Neuronal stem cell (in vitro differentiated cells): ENCODE data around the gene PLD1.

Experiments used
- DNase-seq: peaks from one replicate; pipeline ENCODE4 v3.0.0-alpha.2; 2013; ENCODE audit warnings: low spot score
- H2AFZ ChIP-seq: one replicate; pipeline ENCODE4 v1.6.1; 2013; ENCODE audit warnings: mild to moderate bottlenecking, low read length, inconsistent platforms
- H2AK5ac ChIP-seq: 2 replicates; pipeline ENCODE4 v1.6.1; 2013; ENCODE audit warnings: low read depth, mild to moderate bottlenecking, inconsistent platforms, low read length, moderate library complexity, mixed read lengths
- H2BK120ac ChIP-seq: 2 replicates; pipeline ENCODE4 v1.6.1; 2013; ENCODE audit warnings: low read depth, mild to moderate bottlenecking, inconsistent platforms, low read length, moderate library complexity, mixed read lengths
- H2BK12ac ChIP-seq: one replicate; pipeline ENCODE4 v1.6.1; 2013; ENCODE audit warnings: low read length, inconsistent platforms
- H2BK15ac ChIP-seq: 2 replicates; pipeline ENCODE4 v1.6.1; 2013; ENCODE audit warnings: mild to moderate bottlenecking, low read length, inconsistent platforms, mixed read lengths
- H2BK5ac ChIP-seq: one replicate; pipeline ENCODE4 v1.6.1; 2013; ENCODE audit warnings: inconsistent platforms, mild to moderate bottlenecking, low read length, moderate library complexity
- H3K14ac ChIP-seq: one replicate; pipeline ENCODE4 v1.6.1; 2013; ENCODE audit warnings: low read length, inconsistent platforms
- H3K18ac ChIP-seq: 2 replicates; pipeline ENCODE4 v1.6.1; 2013; ENCODE audit warnings: low read length, inconsistent platforms
- H3K23ac ChIP-seq: 2 replicates; pipeline ENCODE4 v1.6.1; 2013; ENCODE audit warnings: low read depth, mild to moderate bottlenecking, mixed read lengths, low read length, inconsistent platforms; ENCODE audit not compliant: poor library complexity
- H3K27ac ChIP-seq: replicated peaks from 3 replicates; pipeline ENCODE4 v1.5.1; 2013; ENCODE audit warnings: low read length, inconsistent platforms
- H3K27me3 ChIP-seq, 3 experiments: 2 replicates each; pipeline ENCODE4 v1.6.1; 2013; ENCODE audit warnings: low read length in 3 of 3, mild to moderate bottlenecking in 2 of 3, inconsistent platforms in 1 of 3, low read depth in 1 of 3, mixed read lengths in 1 of 3, moderate library complexity in 1 of 3; ENCODE audit not compliant: control insufficient read depth in 3 of 3, insufficient read depth in 3 of 3
- H3K36me3 ChIP-seq, 2 donors: replicated peaks in 1 of 2; 2 replicates each; pipeline ENCODE4 v1.6.1; 2013; ENCODE audit warnings: low read length in 2 of 2; ENCODE audit not compliant: control insufficient read depth in 2 of 2, insufficient read depth in 2 of 2
- H3K4ac ChIP-seq: 2 replicates; pipeline ENCODE4 v1.6.1; 2013; ENCODE audit warnings: inconsistent platforms, mild to moderate bottlenecking, low read length, moderate library complexity
- H3K4me1 ChIP-seq, 2 donors: 1 replicate in 1 of 2; 2 replicates in 1 of 2; pipeline ENCODE4 v1.6.1; 2013; ENCODE audit warnings: low read length in 2 of 2, low read depth in 1 of 2; ENCODE audit not compliant: control insufficient read depth in 2 of 2, insufficient read depth in 1 of 2
- H3K4me2 ChIP-seq: one replicate; pipeline ENCODE4 v1.6.1; 2013; ENCODE audit warnings: mild to moderate bottlenecking, low read length, inconsistent platforms; ENCODE audit not compliant: insufficient read depth, poor library complexity, severe bottlenecking
- H3K4me3 ChIP-seq, 2 donors: 2 replicates each; pipeline ENCODE4 v1.5.1; 2013; ENCODE audit warnings: low read length in 2 of 2, mild to moderate bottlenecking in 2 of 2, inconsistent platforms in 1 of 2, moderate library complexity in 1 of 2
- H3K79me1 ChIP-seq: one replicate; pipeline ENCODE4 v1.6.1; 2013; ENCODE audit warnings: low read depth, mild to moderate bottlenecking, inconsistent platforms, low read length, moderate library complexity
- H3K9ac ChIP-seq: one replicate; pipeline ENCODE4 v1.6.1; 2013; ENCODE audit warnings: mild to moderate bottlenecking, low read depth, low read length, inconsistent platforms; ENCODE audit not compliant: poor library complexity
- H3K9me3 ChIP-seq, 2 donors: replicated peaks in 1 of 2; 2 replicates each; pipeline versions ENCODE3 to v1.6.1; 2013; ENCODE audit warnings: low read length in 2 of 2, mild to moderate bottlenecking in 2 of 2, inconsistent platforms in 1 of 2, low read depth in 1 of 2, mixed read lengths in 1 of 2, moderate library complexity in 1 of 2; ENCODE audit not compliant: control insufficient read depth in 2 of 2, insufficient read depth in 1 of 2
- H4K8ac ChIP-seq: one replicate; pipeline ENCODE4 v1.6.1; 2013; ENCODE audit warnings: low read depth, mild to moderate bottlenecking, inconsistent platforms, low read length, moderate library complexity
- H4K91ac ChIP-seq: one replicate; pipeline ENCODE4 v1.6.1; 2013; ENCODE audit warnings: low read length, low read depth, mild to moderate bottlenecking, inconsistent platforms; ENCODE audit not compliant: poor library complexity
- WGBS, 2 donors: extraction: QIAGEN DNeasy Blood & Tissue Kit; methylation state at CpG; one replicate each; pipeline ENCODE4 v1.1.7; 2013; ENCODE audit warnings: missing lambda C conversion rate in 2 of 2, mixed read lengths in 1 of 2; ENCODE audit not compliant: insufficient read length in 2 of 2, insufficient replicate concordance in 1 of 2; ENCODE audit errors: extremely low coverage in 2 of 2; 5-methylcytosine and 5-hydroxymethylcytosine counted together

Gene PLD1

GRCh38 chr3:171558188-171558696, 252.0 kb downstream of the PLD1 start:
- no peak for DNase-seq
- Histone ChIP-seq H3K9me3 (peaks cover 0 to 3% of the 10 kb centered on the region in 2 donors), H4K8ac (no peak overlapping the region), H2AK5ac (no peak overlapping the region), H3K36me3 (no peaks in the 10 kb centered on the region), H3K4me3 (no peak overlapping the region), H3K18ac (no peak overlapping the region), H3K27ac (no peak overlapping the region), H2BK5ac (no peak overlapping the region), H3K79me1 (no peaks in the 10 kb centered on the region), H2BK15ac (no peak overlapping the region), H3K4me2 (no peak overlapping the region), H2AFZ (no peak overlapping the region), H3K23ac (no peak overlapping the region), H2BK120ac (no peak overlapping the region), H4K91ac (no peak overlapping the region), H3K27me3 (no peaks in the 10 kb centered on the region), H3K4me1 (peaks cover 4 to 15% of the 10 kb centered on the region in 2 donors), H2BK12ac (no peak overlapping the region), H3K4ac (no peak overlapping the region), H3K14ac (no peak overlapping the region), H3K9ac (no peak overlapping the region)
- WGBS, 2 donors = no CpG with 5 or more reads among the region's 3 CpGs

GRCh38 chr3:171557173-171557572, 253.1 kb downstream of the PLD1 start:
- Histone ChIP-seq H3K36me3 (no peaks in the 10 kb centered on the region), H3K4me3 (no peak overlapping the region), H3K9me3 (no peaks in the 10 kb centered on the region), H3K4ac (no peak overlapping the region), H3K4me2 (no peak overlapping the region), H3K27me3 (no peaks in the 10 kb centered on the region), H3K23ac (no peak overlapping the region), H3K4me1 (peaks cover 4 to 15% of the 10 kb centered on the region in 2 donors), H2AK5ac (no peak overlapping the region), H3K79me1 (no peaks in the 10 kb centered on the region), H3K14ac (no peak overlapping the region), H2BK5ac (no peak overlapping the region), H3K18ac (no peak overlapping the region), H4K8ac (no peak overlapping the region), H3K27ac (no peak overlapping the region), H2BK12ac (no peak overlapping the region), H3K9ac (no peak overlapping the region), H2BK120ac (no peak overlapping the region), H2AFZ (no peak overlapping the region), H4K91ac (no peak overlapping the region), H2BK15ac (no peak overlapping the region)
- DNase-seq = no peak

- WGBS, 2 donors = no CpG with 5 or more reads among the region's 4 CpGs
These were observed 253.6 kb downstream of the PLD1 start for GRCh38 chr3:171556574-171557145.

GRCh38 chr3:171556148-171556547, 254.1 kb downstream of the PLD1 start:
- WGBS, 2 donors = no CpG with 5 or more reads among the region's 5 CpGs
- Histone ChIP-seq H4K91ac (no peak overlapping the region), H3K36me3 (no peaks in the 10 kb centered on the region), H2BK5ac (no peak overlapping the region), H3K4ac (no peak overlapping the region), H2AFZ (peak overlapping the region; percentile 19), H2BK120ac (no peak overlapping the region), H2BK12ac (no peak overlapping the region), H2AK5ac (no peak overlapping the region), H3K4me1 (peaks cover 4 to 15% of the 10 kb centered on the region in 2 donors), H3K79me1 (no peaks in the 10 kb centered on the region), H3K4me3 (no peak overlapping the region), H3K18ac (no peak overlapping the region), H3K14ac (no peak overlapping the region), H3K27me3 (no peaks in the 10 kb centered on the region), H3K4me2 (no peak overlapping the region), H3K9me3 (no peaks in the 10 kb centered on the region), H2BK15ac (no peak overlapping the region), H3K27ac (no peak overlapping the region), H4K8ac (no peak overlapping the region), H3K23ac (no peak overlapping the region), H3K9ac (no peak overlapping the region)
- no peak for DNase-seq

More at GRCh38 chr3:171556574-171557145, 253.6 kb downstream of the PLD1 start:
- H3K9ac ChIP-seq = no peak overlapping the region
- no peaks in the 10 kb centered on the region for H3K36me3 ChIP-seq
- H3K79me1 ChIP-seq = no peaks in the 10 kb centered on the region
- H3K9me3 ChIP-seq = no peaks in the 10 kb centered on the region
- no peak overlapping the region for H3K27ac ChIP-seq
- no peak overlapping the region for H2BK5ac ChIP-seq
- H2BK120ac ChIP-seq = no peak overlapping the region
- H2AK5ac ChIP-seq = no peak overlapping the region
- no peak overlapping the region for H3K23ac ChIP-seq
- H3K4me3 ChIP-seq = no peak overlapping the region
- H3K14ac ChIP-seq = no peak overlapping the region
- DNase-seq = no peak
- H2AFZ ChIP-seq = peak overlapping the region; percentile 19
- H3K18ac ChIP-seq = no peak overlapping the region
- H3K4ac ChIP-seq = no peak overlapping the region
- no peak overlapping the region for H4K8ac ChIP-seq
- no peak overlapping the region for H3K4me2 ChIP-seq
- H2BK15ac ChIP-seq = no peak overlapping the region
- no peak overlapping the region for H4K91ac ChIP-seq
- H3K4me1 ChIP-seq = peaks cover 4 to 15% of the 10 kb centered on the region in 2 donors
- no peak overlapping the region for H2BK12ac ChIP-seq
- H3K27me3 ChIP-seq = no peaks in the 10 kb centered on the region
